Neural progenitor cell (in vitro differentiated cells): ENCODE data around the gene IDNK.

Source experiments
- EZH2 ChIP-seq: fragments of 200-600 bp; sonication (generic); IDR thresholded peaks from 2 replicates; pipeline ENCODE4 v1.6.1; 2017; ENCODE audit warnings: antibody characterized with exemption, mild to moderate bottlenecking, moderate library complexity
- TF ChIP-seq, protein P1 (sequence below): fragments of 200-600 bp; sonication (generic); IDR thresholded peaks from 2 replicates; pipeline ENCODE4 v1.5.1; 2017; ENCODE audit warnings: antibody characterized with exemption, mild to moderate bottlenecking

DNA sequence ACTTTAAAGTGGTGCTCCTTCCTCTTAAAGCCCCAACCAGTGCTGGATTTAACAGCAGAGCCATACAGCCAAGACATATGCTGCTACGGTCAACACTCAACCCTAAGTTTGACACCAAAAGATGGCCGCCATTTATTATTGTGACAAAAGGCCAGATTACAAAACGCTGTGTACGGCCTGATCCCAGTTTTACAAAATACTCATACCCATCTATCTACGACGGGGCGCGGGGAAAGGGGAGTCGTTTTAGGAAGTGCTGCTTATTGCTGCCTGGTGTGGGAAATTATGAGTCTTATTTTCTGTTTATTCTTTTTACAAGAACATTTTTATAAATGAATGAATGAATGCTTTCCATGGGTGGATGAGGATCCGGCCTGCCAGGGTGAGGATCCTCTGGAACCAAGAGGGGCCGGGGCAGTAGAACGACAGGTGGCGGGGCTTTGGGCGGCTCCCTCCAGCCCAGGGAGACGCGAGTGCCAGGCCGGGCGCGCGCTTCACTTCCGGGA is 457 bp upstream of the IDNK start:
- TF ChIP-seq EZH2, result peak; percentile 31
- TF ChIP-seq, protein P1, sequence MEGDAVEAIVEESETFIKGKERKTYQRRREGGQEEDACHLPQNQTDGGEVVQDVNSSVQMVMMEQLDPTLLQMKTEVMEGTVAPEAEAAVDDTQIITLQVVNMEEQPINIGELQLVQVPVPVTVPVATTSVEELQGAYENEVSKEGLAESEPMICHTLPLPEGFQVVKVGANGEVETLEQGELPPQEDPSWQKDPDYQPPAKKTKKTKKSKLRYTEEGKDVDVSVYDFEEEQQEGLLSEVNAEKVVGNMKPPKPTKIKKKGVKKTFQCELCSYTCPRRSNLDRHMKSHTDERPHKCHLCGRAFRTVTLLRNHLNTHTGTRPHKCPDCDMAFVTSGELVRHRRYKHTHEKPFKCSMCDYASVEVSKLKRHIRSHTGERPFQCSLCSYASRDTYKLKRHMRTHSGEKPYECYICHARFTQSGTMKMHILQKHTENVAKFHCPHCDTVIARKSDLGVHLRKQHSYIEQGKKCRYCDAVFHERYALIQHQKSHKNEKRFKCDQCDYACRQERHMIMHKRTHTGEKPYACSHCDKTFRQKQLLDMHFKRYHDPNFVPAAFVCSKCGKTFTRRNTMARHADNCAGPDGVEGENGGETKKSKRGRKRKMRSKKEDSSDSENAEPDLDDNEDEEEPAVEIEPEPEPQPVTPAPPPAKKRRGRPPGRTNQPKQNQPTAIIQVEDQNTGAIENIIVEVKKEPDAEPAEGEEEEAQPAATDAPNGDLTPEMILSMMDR, result no peak
